Occipital lobe (tissue), 2 donors: ENCODE measurements around the gene DDX6. TPM values are rescaled to one million over a fixed set of nuclear protein-coding genes. Genes with fewer than 3 reads are reported as not detected.
"Not testable (repeated sequence)": the region's sequence is repeated elsewhere in the genome, so short reads cannot be mapped to it uniquely, and the experiment has no call there.

ENCODE experiments used
- DNase-seq: peaks from one replicate; lab custom pipeline; 2025; lab: John Stamatoyannopoulos, UW
- total RNA-seq: library from RNA; depleted of rRNA; stranded (reverse); fragments of >200 nt; gene quantifications from one replicate; pipeline ENCODE4 v1.2.3, GENCODE V29; 2014

The DDX6 gene
- total RNA-seq, 1 donor from 2014 or later = 283 TPM

GRCh38 chr11:118791961-118792569 is 1.1 kb upstream of the DDX6 start:
- DNase-seq = no peak

- DNase-seq = peak; percentile 80
These were observed 430 bp downstream of the DDX6 start for GRCh38 chr11:118790357-118791110.

- DNase-seq = no peak
These were observed 1.2 kb downstream of the DDX6 start for GRCh38 chr11:118789501-118790356.

DNA sequence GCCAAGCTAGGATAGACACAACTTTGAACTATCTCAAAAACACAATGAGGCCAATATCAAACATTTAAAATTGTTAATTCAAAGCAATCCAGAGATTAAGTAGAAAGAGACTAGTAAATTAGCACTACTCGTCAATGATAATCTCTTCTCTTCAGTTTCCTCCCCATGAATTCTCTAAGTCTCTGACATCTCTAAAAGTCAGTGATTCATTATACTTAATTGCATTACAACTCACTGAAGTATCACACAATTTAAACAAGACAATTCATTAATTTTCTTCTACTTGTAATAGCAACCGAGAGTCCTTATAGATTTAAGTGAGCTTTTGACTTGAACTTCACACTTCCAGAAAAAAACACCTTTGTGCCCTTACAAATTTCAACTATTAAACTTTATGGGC is 4.3 kb downstream of the DDX6 start:
- DNase-seq = no peak

- DNase-seq = no peak
These were observed 5.6 kb downstream of the DDX6 start for GRCh38 chr11:118785362-118785761.

GRCh38 chr11:118783724-118784495 is 7.1 kb downstream of the DDX6 start:
- no peak for DNase-seq

GRCh38 chr11:118783324-118783723 is 7.6 kb downstream of the DDX6 start:
- DNase-seq = not testable (repeated sequence)

DNA sequence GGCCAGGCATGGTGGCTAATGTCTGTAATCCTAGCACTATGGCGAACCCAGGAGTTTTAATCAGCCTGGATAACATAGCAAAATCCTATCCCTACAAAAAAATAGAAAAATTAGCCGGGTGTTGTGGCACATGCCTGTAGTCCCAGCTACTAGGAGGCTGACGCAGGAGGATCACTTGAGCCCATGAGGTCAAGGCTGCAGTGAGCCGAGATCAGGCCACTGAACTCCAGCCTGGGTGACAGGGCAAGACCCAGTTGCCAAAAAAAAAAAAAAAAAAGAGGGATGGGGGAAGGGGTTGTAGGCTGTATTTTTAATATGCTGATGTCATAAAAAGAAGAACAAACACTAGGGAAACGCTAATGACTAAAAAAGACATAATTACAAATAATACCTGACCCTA is 12.1 kb downstream of the DDX6 start:
- no peak for DNase-seq

GRCh38 chr11:118774032-118774431 is 16.9 kb downstream of the DDX6 start:
- no peak for DNase-seq

GRCh38 chr11:118771547-118772288 is 19.2 kb downstream of the DDX6 start:
- no peak for DNase-seq

GRCh38 chr11:118768690-118769089 is 22.3 kb downstream of the DDX6 start:
- no peak for DNase-seq

- no peak for DNase-seq
These were observed 24.9 kb downstream of the DDX6 start for GRCh38 chr11:118766035-118766434.

DNA sequence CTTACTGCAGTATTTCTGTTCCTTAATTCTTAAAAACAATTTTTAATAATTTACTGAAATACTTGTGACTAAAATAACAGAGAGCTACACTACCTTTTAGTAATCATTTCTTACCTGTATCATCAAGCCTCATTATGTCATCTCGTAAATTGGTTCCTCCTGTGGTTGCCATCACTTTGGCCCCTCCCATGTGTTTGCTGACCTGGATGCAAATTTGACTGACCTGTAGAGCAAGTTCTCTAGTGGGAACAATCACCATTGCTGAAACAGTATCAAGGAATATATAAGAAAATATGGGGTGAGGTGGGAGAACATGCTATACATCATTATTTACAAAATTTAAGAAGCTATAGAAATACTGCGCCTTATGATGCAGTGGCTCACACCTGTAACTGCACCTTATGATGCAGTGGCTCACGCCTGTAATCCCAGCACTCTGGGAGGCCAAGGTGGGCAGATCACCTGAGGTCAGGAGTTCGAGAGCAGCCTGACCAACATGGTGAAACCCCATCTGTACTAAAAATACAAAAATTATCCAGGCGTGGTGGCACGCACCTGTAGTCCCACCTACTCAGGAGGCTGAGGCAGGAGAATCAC is 25.8 kb downstream of the DDX6 start:
- not testable (repeated sequence) for DNase-seq

- DNase-seq = no peak
These were observed 27.9 kb downstream of the DDX6 start for GRCh38 chr11:118763041-118763440.

DNA sequence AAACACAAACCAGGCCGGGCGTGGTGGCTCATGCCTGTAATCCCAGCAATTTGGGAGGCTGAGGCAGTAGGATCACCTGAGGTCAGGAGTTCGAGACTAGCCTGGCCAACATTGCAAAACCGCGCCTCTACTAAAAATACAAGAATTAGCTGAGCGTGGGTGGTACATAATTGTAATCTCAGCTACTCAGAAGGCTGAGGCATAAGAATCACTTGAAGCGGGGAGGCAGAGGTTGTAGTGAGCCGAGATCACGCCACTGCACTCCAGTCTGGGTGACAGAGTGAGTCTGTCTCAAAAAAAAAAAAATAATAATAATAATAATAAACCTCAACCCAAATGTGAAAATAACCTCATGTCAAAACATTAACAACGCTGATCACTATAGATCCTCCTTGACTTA is 29.0 kb downstream of the DDX6 start:
- DNase-seq = not testable (repeated sequence)

GRCh38 chr11:118757876-118758399 is 33.0 kb downstream of the DDX6 start:
- no peak for DNase-seq

GRCh38 chr11:118752654-118753053 is 38.3 kb downstream of the DDX6 start:
- no peak for DNase-seq

DNA sequence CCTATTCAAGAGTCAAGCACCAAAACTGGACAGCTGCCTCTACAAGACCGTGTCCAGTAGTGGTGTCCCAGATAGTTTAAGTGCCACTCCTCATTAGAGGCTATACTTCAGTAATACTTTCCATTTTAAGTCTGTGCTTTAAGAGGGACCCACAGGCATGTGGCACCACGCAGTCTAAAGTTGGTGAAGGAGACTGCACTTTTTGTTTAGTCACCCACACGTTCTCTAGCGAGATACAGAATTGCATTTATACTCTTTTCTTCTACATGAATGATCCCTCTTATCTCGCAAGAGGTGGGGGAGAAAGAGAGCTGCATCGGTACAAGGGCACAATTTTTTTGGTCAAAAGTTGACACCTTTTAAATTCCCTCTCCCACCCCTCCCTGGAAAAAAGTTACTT is 41.5 kb downstream of the DDX6 start:
- DNase-seq = no peak

GRCh38 chr11:118748056-118748455 is 42.9 kb downstream of the DDX6 start:
- DNase-seq = no peak

- no peak for DNase-seq
These were observed 43.9 kb downstream of the DDX6 start for GRCh38 chr11:118746988-118747585.
